GM12878 (cell line): ENCODE data around the gene GPR155. TPM values are rescaled to one million over a fixed set of nuclear protein-coding genes. Genes with fewer than 3 reads are reported as not detected.

Experiments
- ATF2 ChIP-seq: IDR thresholded peaks from 2 replicates; pipeline ENCODE4 v1.6.1; 2012; ENCODE audit warnings: low read length, inconsistent platforms
- CUX1 ChIP-seq: IDR thresholded peaks from 2 replicates; pipeline ENCODE4 v1.6.1; 2012; ENCODE audit warnings: improper control_type of control experiment, low read depth, low read length; ENCODE audit not compliant: insufficient replicate concordance
- GABPA ChIP-seq: IDR thresholded peaks from 2 replicates; pipeline ENCODE4 v1.6.1; 2014; ENCODE audit warnings: antibody characterized with exemption, low read depth, mild to moderate bottlenecking, inconsistent platforms
- SKIL ChIP-seq: fragments of 450-650 bp; IDR thresholded peaks from 2 replicates; pipeline ENCODE4 v1.6.1; 2017; ENCODE audit warnings: mild to moderate bottlenecking, low read depth, inconsistent platforms; ENCODE audit not compliant: poor library complexity, severe bottlenecking
- SREBF2 ChIP-seq: IDR thresholded peaks from 2 replicates; pipeline ENCODE4 v1.6.1; 2012; ENCODE audit warnings: mild to moderate bottlenecking, low read length
- SUPT20H ChIP-seq: IDR thresholded peaks from 2 replicates; pipeline ENCODE4 v1.6.1; 2011; ENCODE audit warnings: low read depth, mild to moderate bottlenecking, low read length, moderate library complexity, borderline replicate concordance; ENCODE audit not compliant: control insufficient read depth
- ZZZ3 ChIP-seq: IDR thresholded peaks from 2 replicates; pipeline ENCODE4 v1.6.1; 2011; ENCODE audit warnings: low read depth; ENCODE audit not compliant: control insufficient read depth, insufficient read length
- polyA plus RNA-seq, 11 experiments: library from polyadenylated mRNA; depleted of rRNA in 4 of 11; unstranded in 6 of 11; stranded (reverse) in 5 of 11; fragments of >200 nt; fragmentation: Nextera tagmentation in 4 of 11; fragmentation: Illumina TruSeq in 1 of 11; extraction: Ambion mirVana in 4 of 11; extraction: Trizol in 1 of 11; gene quantifications; 1 replicate in 1 of 11; 2 replicates in 10 of 11; pipeline versions ENCODE4 v1.2.1 to v1.2.3, GENCODE V29; 2011 to 2016; ENCODE audit warnings: inconsistent platforms in 2 of 11, missing spikeins in 2 of 11, low read depth in 1 of 11
- total RNA-seq, 4 experiments: library from RNA; depleted of rRNA in 3 of 4; stranded (reverse); fragments of >200 nt in 3 of 4; fragmentation: Illumina TruSeq in 1 of 4; extraction: Trizol in 1 of 4; gene quantifications; 2 replicates each; pipeline versions ENCODE4 v1.2.1 to v1.2.3, GENCODE V29; 2013 to 2021

Gene GPR155
- total and polyA plus RNA-seq, 10 of the 15 experiments (the other 5 are each of a cell fraction or from before 2014, with no cell fraction given) = 0.53 to 3.0 (median 1.5) TPM

- TF ChIP-seq CUX1 (no peak), SKIL (no peak), ZZZ3 (no peak), SUPT20H (no peak), ATF2 (no peak), GABPA (no peak), SREBF2 (no peak)
Measured at GRCh38 chr2:174385201-174385600, 101.6 kb downstream of the GPR155 start (continued).
